ENCODE data around the gene ATCAY. TPM values are rescaled to one million over a fixed set of nuclear protein-coding genes. Genes with fewer than 3 reads are reported as not detected.
A peak's percentile ranks its signal among the peaks of the same experiment; 100 is the strongest.

The ATCAY gene
- total and polyA plus RNA-seq, 2 of the 13 experiments (the other 11 are each of a cell fraction or from before 2014, with no cell fraction given) = not detected

- TF ChIP-seq TRIM22 (IDR thresholded peaks at IDR 0.05) (no peak), SNAI1 (CRISPR knock-in tag; IDR thresholded peaks at IDR 0.05; ENCODE audit: borderline replicate concordance) (no peak), TBP (CRISPR knock-in tag; IDR thresholded peaks at IDR 0.05) (no peak), SMARCC2 (IDR thresholded peaks at IDR 0.05) (no peak), ZNF382 (CRISPR knock-in tag; IDR thresholded peaks at IDR 0.05; ENCODE audit: borderline replicate concordance) (no peak), REL (CRISPR knock-in tag; conservative IDR thresholded peaks at IDR 0.05) (no peak), HOMEZ (CRISPR knock-in tag; IDR thresholded peaks at IDR 0.05; ENCODE audit: low read depth) (0 out of 2 replicates have a peak, but pooled peaks have one; percentile 16), ZNF512 (CRISPR knock-in tag; IDR thresholded peaks at IDR 0.05) (no peak), FLYWCH1 (CRISPR knock-in tag; IDR thresholded peaks at IDR 0.05) (no peak), THYN1 (CRISPR knock-in tag; IDR thresholded peaks at IDR 0.05; ENCODE audit: borderline replicate concordance, low read depth) (no peak), SUZ12 (IDR thresholded peaks at IDR 0.05; ENCODE audit: low read depth, low read length) (no peak), TRIM24 (CRISPR knock-in tag; IDR thresholded peaks at IDR 0.05) (no peak), SMAD9 (CRISPR knock-in tag; IDR thresholded peaks at IDR 0.05) (no peak), ZBTB34 (CRISPR knock-in tag; IDR thresholded peaks at IDR 0.05) (no peak), ZNF574 (CRISPR knock-in tag; IDR thresholded peaks at IDR 0.05) (peak; percentile 63; the same call in 1 of the 2 replicates), EED (CRISPR knock-in tag; IDR thresholded peaks at IDR 0.05) (0 out of 2 replicates have a peak, but pooled peaks have one; percentile 28), CEBPB (IDR thresholded peaks at IDR 0.05; ENCODE audit: borderline replicate concordance, low read depth, low read length) (no peak), ZNF143 (CRISPR knock-in tag; IDR thresholded peaks at IDR 0.05) (peak; percentile 63; the same call in 1 of the 2 replicates), PAF1 (CRISPR knock-in tag; IDR thresholded peaks at IDR 0.05) (peak; percentile 92), ZNF264 (CRISPR knock-in tag; IDR thresholded peaks at IDR 0.05) (no peak), IKZF4 (CRISPR knock-in tag; IDR thresholded peaks at IDR 0.05; ENCODE audit: borderline replicate concordance, low read depth, not compliant biosample characterization) (no peak)
Observed at GRCh38 chr19:3970808-3971598, 90.5 kb downstream of the ATCAY start, which contains the start of gene DAPK3 (continued).
